HepG2 (cell line): ENCODE results near the gene LTB4R. TPM values are rescaled to one million over a fixed set of nuclear protein-coding genes. Genes with fewer than 3 reads are reported as not detected.

Experiments used
- ASH2L ChIP-seq: fragments of 300-600, 200-600 bp; sonication (generic); IDR thresholded peaks from 2 replicates; pipeline ENCODE4 v1.7.0; 2017; ENCODE audit warnings: low read depth, mild to moderate bottlenecking, moderate library complexity, mixed read lengths, low read length; ENCODE audit not compliant: insufficient read length
- ELK4 ChIP-seq: sonication (generic); formaldehyde crosslinking; IDR thresholded peaks from 2 replicates; pipeline ENCODE4 v1.9.0; 2021; ENCODE audit warnings: missing genetic modification reagents, borderline replicate concordance
- HCFC1 ChIP-seq: fragments of 150-350 bp; IDR thresholded peaks from 2 replicates; pipeline ENCODE4 v1.6.1; 2014; ENCODE audit warnings: low read depth, low read length
- KLF12 ChIP-seq: sonication (generic); formaldehyde crosslinking; IDR thresholded peaks from 2 replicates; pipeline ENCODE4 v1.4.0; 2020; ENCODE audit warnings: missing genetic modification reagents, borderline replicate concordance
- MIER2 ChIP-seq: IDR thresholded peaks from 2 replicates; pipeline ENCODE4 v1.6.1; 2016; ENCODE audit warnings: missing biosample characterization, missing genetic modification reagents
- PAWR ChIP-seq: sonication (generic); formaldehyde crosslinking; IDR thresholded peaks from 2 replicates; pipeline ENCODE4 v1.4.0; 2020; ENCODE audit warnings: missing genetic modification reagents, mild to moderate bottlenecking, borderline replicate concordance
- PRDM10 ChIP-seq: sonication (generic); formaldehyde crosslinking; IDR thresholded peaks from 2 replicates; pipeline ENCODE4 v1.4.0; 2020; ENCODE audit warnings: low read depth, missing genetic modification reagents
- SOX6 ChIP-seq, 2 experiments: fragments of 450-650 bp in 1 of 2; sonication (generic) in 1 of 2; formaldehyde crosslinking in 1 of 2; IDR thresholded peaks; 2 replicates each; pipeline versions ENCODE4 v1.4.0 to v1.6.1; 2017 to 2020; ENCODE audit warnings: antibody characterized with exemption in 1 of 2, mild to moderate bottlenecking in 1 of 2, missing genetic modification reagents in 1 of 2
- ZHX2 ChIP-seq, 2 experiments: sonication (generic) in 1 of 2; formaldehyde crosslinking in 1 of 2; IDR thresholded peaks; 2 replicates each; pipeline versions ENCODE4 v1.6.1 to v1.9.0; 2014 to 2022; ENCODE audit warnings: antibody characterized with exemption in 1 of 2, borderline replicate concordance in 1 of 2, inconsistent platforms in 1 of 2, low read depth in 1 of 2, missing genetic modification reagents in 1 of 2
- ZNF460 ChIP-seq: sonication (generic); formaldehyde crosslinking; IDR thresholded peaks from 2 replicates; pipeline ENCODE4 v1.5.1; 2020; ENCODE audit warnings: missing genetic modification reagents, mild to moderate bottlenecking, borderline replicate concordance
- ZNF687 ChIP-seq: sonication (generic); formaldehyde crosslinking; IDR thresholded peaks from 2 replicates; pipeline ENCODE4 v1.5.1; 2020; ENCODE audit warnings: mild to moderate bottlenecking, missing genetic modification reagents, moderate library complexity
- ZNF83 ChIP-seq: sonication (generic); formaldehyde crosslinking; IDR thresholded peaks from 2 replicates; pipeline ENCODE4 v1.4.0; 2020; ENCODE audit warnings: missing genetic modification reagents, mild to moderate bottlenecking, borderline replicate concordance
- polyA plus RNA-seq, 8 experiments: library from polyadenylated mRNA; depleted of rRNA in 3 of 8; stranded (reverse) in 7 of 8; unstranded in 1 of 8; fragments of >200 nt; fragmentation: Illumina TruSeq in 4 of 8; extraction: Trizol in 4 of 8; gene quantifications; 2 replicates each; pipeline versions ENCODE4 v1.2.1 to v1.2.3, GENCODE V29; 2011 to 2016; ENCODE audit warnings: low read depth in 4 of 8, missing spikeins in 1 of 8, mixed read lengths in 1 of 8; ENCODE audit not compliant: insufficient read depth in 1 of 8
- total RNA-seq, 5 experiments: library from RNA; depleted of rRNA; stranded (reverse); fragments of >200 nt; fragmentation: Illumina TruSeq; extraction: Trizol; gene quantifications; 2 replicates each; pipeline ENCODE4 v1.2.3, GENCODE V29; 2016; ENCODE audit warnings: low read depth in 1 of 5

LTB4R gene
- total and polyA plus RNA-seq, 2 of the 13 experiments (the other 11 are each of a cell fraction or from before 2014, with no cell fraction given): 3.2 to 8.2 TPM

- TF ChIP-seq SOX6 (IDR thresholded peaks at IDR 0.05): no peak
- no peak; the same call in 1 of the 2 replicates for TF ChIP-seq SOX6 (CRISPR knock-in tag; IDR thresholded peaks at IDR 0.05)
- no peak for TF ChIP-seq PRDM10 (CRISPR knock-in tag)
- TF ChIP-seq ZNF687 (CRISPR knock-in tag): no peak
- no peak for TF ChIP-seq MIER2 (CRISPR knock-in tag)
- TF ChIP-seq ZNF83 (CRISPR knock-in tag): no peak
- no peak for TF ChIP-seq ZNF460
- TF ChIP-seq ELK4 (CRISPR knock-in tag): no peak
- TF ChIP-seq HCFC1: no peak
- TF ChIP-seq KLF12 (CRISPR knock-in tag): no peak
- TF ChIP-seq ASH2L: no peak
- TF ChIP-seq PAWR (CRISPR knock-in tag): 0 out of 2 replicates have a peak, but pooled peaks have one; percentile 3
- TF ChIP-seq ZHX2 (IDR thresholded peaks at IDR 0.05; ENCODE audit: low read depth): no peak
- TF ChIP-seq ZHX2 (CRISPR knock-in tag; IDR thresholded peaks at IDR 0.05; ENCODE audit: borderline replicate concordance): no peak
These were observed 4.0 kb downstream of the LTB4R start (continued) for GRCh38 chr14:24315243-24315806.
